HEK293 (cell line): ENCODE data around the gene ZNF585A.

Experiments used
- ATF2 ChIP-seq: fragments of 450-650 bp; formaldehyde crosslinking; IDR thresholded peaks from 2 replicates; pipeline ENCODE4 v1.5.1; 2016; ENCODE audit warnings: missing biosample characterization, missing genetic modification characterization, low read depth
- ELK4 ChIP-seq: IDR thresholded peaks from 2 replicates; pipeline ENCODE4 v1.6.1; 2011; ENCODE audit warnings: mild to moderate bottlenecking, low read depth, low read length, borderline replicate concordance
- GLI4 ChIP-seq: fragments of 450-650 bp; formaldehyde crosslinking; IDR thresholded peaks from 2 replicates; pipeline ENCODE4 v1.5.1; 2016; ENCODE audit warnings: missing biosample characterization, missing genetic modification characterization
- HOXD13 ChIP-seq: sonication (generic); formaldehyde crosslinking; IDR thresholded peaks from 2 replicates; pipeline ENCODE4 v1.8.0; 2022; ENCODE audit warnings: missing genetic modification reagents, borderline replicate concordance
- KLF1 ChIP-seq: fragments of 450-650 bp; formaldehyde crosslinking; IDR thresholded peaks from 2 replicates; pipeline ENCODE4 v1.5.1; 2016; ENCODE audit warnings: missing biosample characterization, missing genetic modification characterization
- KLF16 ChIP-seq: fragments of 450-650 bp; formaldehyde crosslinking; IDR thresholded peaks from 2 replicates; pipeline ENCODE4 v1.5.1; 2017; ENCODE audit warnings: missing biosample characterization, missing genetic modification characterization
- PATZ1 ChIP-seq: fragments of 450-650 bp; formaldehyde crosslinking; IDR thresholded peaks from 2 replicates; pipeline ENCODE4 v1.5.1; 2016; ENCODE audit warnings: missing biosample characterization, missing genetic modification characterization
- SP7 ChIP-seq: fragments of 450-650 bp; formaldehyde crosslinking; IDR thresholded peaks from 2 replicates; pipeline ENCODE4 v1.5.1; 2016; ENCODE audit warnings: missing biosample characterization, missing genetic modification characterization
- YY2 ChIP-seq: fragments of 450-650 bp; formaldehyde crosslinking; IDR thresholded peaks from 2 replicates; pipeline ENCODE4 v1.5.1; 2016; ENCODE audit warnings: missing biosample characterization, missing genetic modification characterization
- ZBTB17 ChIP-seq: fragments of 450-650 bp; formaldehyde crosslinking; IDR thresholded peaks from 2 replicates; pipeline ENCODE4 v1.5.1; 2016; ENCODE audit warnings: missing biosample characterization, missing genetic modification characterization
- ZBTB7A ChIP-seq: fragments of 450-650 bp; formaldehyde crosslinking; IDR thresholded peaks from 2 replicates; pipeline ENCODE4 v1.5.1; 2016; ENCODE audit warnings: low read depth, missing biosample characterization, missing genetic modification characterization
- ZNF112 ChIP-seq: fragments of 450-650 bp; formaldehyde crosslinking; IDR thresholded peaks from 2 replicates; pipeline ENCODE4 v1.5.0; 2017; ENCODE audit warnings: missing biosample characterization, missing genetic modification characterization
- ZNF157 ChIP-seq: fragments of 450-650 bp; formaldehyde crosslinking; IDR thresholded peaks from 2 replicates; pipeline ENCODE4 v1.5.1; 2016; ENCODE audit warnings: missing biosample characterization, missing genetic modification characterization
- ZNF202 ChIP-seq: fragments of 450-650 bp; formaldehyde crosslinking; IDR thresholded peaks from 2 replicates; pipeline ENCODE4 v1.5.1; 2016; ENCODE audit warnings: missing biosample characterization, missing genetic modification characterization, borderline replicate concordance
- ZNF266 ChIP-seq: fragments of 450-650 bp; formaldehyde crosslinking; IDR thresholded peaks from 2 replicates; pipeline ENCODE4 v1.5.1; 2016; ENCODE audit warnings: missing biosample characterization, missing genetic modification characterization, low read depth
- ZNF354C ChIP-seq: fragments of 450-650 bp; formaldehyde crosslinking; IDR thresholded peaks from 2 replicates; pipeline ENCODE4 v1.5.1; 2016; ENCODE audit warnings: missing biosample characterization, missing genetic modification characterization, low read depth, borderline replicate concordance
- ZNF398 ChIP-seq: fragments of 450-650 bp; formaldehyde crosslinking; IDR thresholded peaks from 2 replicates; pipeline ENCODE4 v1.5.1; 2017; ENCODE audit warnings: missing biosample characterization, missing genetic modification characterization
- ZNF426 ChIP-seq: fragments of 450-650 bp; formaldehyde crosslinking; IDR thresholded peaks from 2 replicates; pipeline ENCODE4 v1.5.1; 2017; ENCODE audit warnings: missing biosample characterization, missing genetic modification characterization, mild to moderate bottlenecking, inconsistent platforms, moderate library complexity
- ZNF48 ChIP-seq: fragments of 450-650 bp; formaldehyde crosslinking; IDR thresholded peaks from 2 replicates; pipeline ENCODE4 v1.5.1; 2016; ENCODE audit warnings: missing biosample characterization, missing genetic modification characterization
- ZNF518A ChIP-seq: fragments of 450-650 bp; formaldehyde crosslinking; conservative IDR thresholded peaks from 2 replicates; pipeline ENCODE4 v1.5.1; 2016; ENCODE audit warnings: low read depth, missing biosample characterization, missing genetic modification characterization
- ZNF639 ChIP-seq: fragments of 450-650 bp; formaldehyde crosslinking; IDR thresholded peaks from 2 replicates; pipeline ENCODE4 v1.5.1; 2016; ENCODE audit warnings: missing biosample characterization, missing genetic modification characterization
- ZNF654 ChIP-seq: fragments of 450-650 bp; formaldehyde crosslinking; IDR thresholded peaks from 2 replicates; pipeline ENCODE4 v1.5.1; 2016; ENCODE audit warnings: low read depth, missing biosample characterization, missing genetic modification characterization
- ZSCAN5A ChIP-seq: fragments of 450-650 bp; formaldehyde crosslinking; IDR thresholded peaks from 2 replicates; pipeline ENCODE4 v1.5.1; 2016; ENCODE audit warnings: missing biosample characterization, missing genetic modification characterization
- ZXDB ChIP-seq: fragments of 450-650 bp; formaldehyde crosslinking; IDR thresholded peaks from 2 replicates; pipeline ENCODE4 v1.5.1; 2016; ENCODE audit warnings: missing biosample characterization, missing genetic modification characterization

ZNF585A gene

GRCh38 chr19:37217775-37218591 is 45.5 kb upstream of the ZNF585A start, which contains the start of gene ZNF383 (continued):
- TF ChIP-seq ZNF398 (tag by site-specific recombination) (peak; percentile 40; the same call in 1 of the 2 replicates), ZNF48 (tag by site-specific recombination) (no peak), ZBTB17 (peak; percentile 100), ZXDB (tag by site-specific recombination) (peak; percentile 99), ZBTB7A (tag by site-specific recombination) (peak; percentile 99), ZNF112 (no peak), KLF1 (tag by site-specific recombination) (peak; percentile 54), ZNF202 (tag by site-specific recombination) (no peak), SP7 (tag by site-specific recombination) (peak; percentile 92), ZNF426 (tag by site-specific recombination) (no peak), PATZ1 (tag by site-specific recombination) (peak; percentile 79), ZNF654 (no peak), ATF2 (tag by site-specific recombination) (no peak; the same call in 1 of the 2 replicates), ZSCAN5A (tag by site-specific recombination) (no peak; the same call in none of the 2 replicates), KLF16 (peak; percentile 95), ELK4 (no peak), ZNF639 (tag by site-specific recombination) (peak; percentile 94), ZNF266 (tag by site-specific recombination) (peak; percentile 75; the same call in 1 of the 2 replicates), YY2 (tag by site-specific recombination) (peak; percentile 99), ZNF354C (no peak), HOXD13 (CRISPR knock-in tag) (no peak), ZNF518A (tag by site-specific recombination) (peak; percentile 63), ZNF157 (tag by site-specific recombination) (no peak), GLI4 (tag by site-specific recombination) (no peak)
